Measurements from ENCODE around the gene GINS1. TPM values are rescaled to one million over a fixed set of nuclear protein-coding genes. Genes with fewer than 3 reads are reported as not detected.

Gene GINS1
- polyA plus RNA-seq, 1 experiment: 3.7 TPM

- POLR2A ChIA-PET: no interaction called here
- CTCF ChIA-PET: no interaction called here
Observed at GRCh38 chr20:25447671-25448070, 40.2 kb downstream of the GINS1 start.

DNA sequence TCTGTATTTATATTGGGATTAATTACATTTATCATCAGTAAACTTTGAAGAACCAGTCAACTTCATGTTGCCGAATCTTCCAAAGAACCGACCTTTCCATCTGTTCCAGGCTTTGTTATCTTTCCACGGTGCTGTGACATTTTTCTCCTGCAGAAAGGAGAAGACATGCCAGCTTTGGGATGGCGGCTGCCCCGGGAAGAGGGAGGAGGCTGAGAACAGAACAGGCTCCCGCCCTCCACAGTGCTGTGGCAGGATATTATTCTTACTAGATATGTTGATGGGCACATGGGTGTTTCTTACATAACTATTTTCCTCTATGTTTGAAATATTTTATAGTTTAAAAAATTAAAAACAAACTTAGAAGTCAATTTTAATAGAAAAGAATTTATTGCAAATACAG is 44.9 kb downstream of the GINS1 start:
- no peak overlapping the region for H3K27ac ChIP-seq (ENCODE audit: low read depth, low read length)
- no peaks in the 10 kb centered on the region for H3K27me3 ChIP-seq (ENCODE audit: control insufficient read depth, insufficient read depth, low read length)
- no peak overlapping the region for H3K4me3 ChIP-seq (ENCODE audit: low read depth, low read length)
- no peaks in the 10 kb centered on the region for H3K9me3 ChIP-seq (ENCODE audit: control insufficient read depth, insufficient read depth, low read length)
- DNase-seq (ENCODE audit: low read depth, low spot score): no peak
- ChIA-PET POLR2A (no interaction called here), CTCF (no interaction called here)
- TF ChIP-seq, protein P1, sequence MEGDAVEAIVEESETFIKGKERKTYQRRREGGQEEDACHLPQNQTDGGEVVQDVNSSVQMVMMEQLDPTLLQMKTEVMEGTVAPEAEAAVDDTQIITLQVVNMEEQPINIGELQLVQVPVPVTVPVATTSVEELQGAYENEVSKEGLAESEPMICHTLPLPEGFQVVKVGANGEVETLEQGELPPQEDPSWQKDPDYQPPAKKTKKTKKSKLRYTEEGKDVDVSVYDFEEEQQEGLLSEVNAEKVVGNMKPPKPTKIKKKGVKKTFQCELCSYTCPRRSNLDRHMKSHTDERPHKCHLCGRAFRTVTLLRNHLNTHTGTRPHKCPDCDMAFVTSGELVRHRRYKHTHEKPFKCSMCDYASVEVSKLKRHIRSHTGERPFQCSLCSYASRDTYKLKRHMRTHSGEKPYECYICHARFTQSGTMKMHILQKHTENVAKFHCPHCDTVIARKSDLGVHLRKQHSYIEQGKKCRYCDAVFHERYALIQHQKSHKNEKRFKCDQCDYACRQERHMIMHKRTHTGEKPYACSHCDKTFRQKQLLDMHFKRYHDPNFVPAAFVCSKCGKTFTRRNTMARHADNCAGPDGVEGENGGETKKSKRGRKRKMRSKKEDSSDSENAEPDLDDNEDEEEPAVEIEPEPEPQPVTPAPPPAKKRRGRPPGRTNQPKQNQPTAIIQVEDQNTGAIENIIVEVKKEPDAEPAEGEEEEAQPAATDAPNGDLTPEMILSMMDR (IDR thresholded peaks at IDR 0.05; ENCODE audit: low read depth, low read length): no peak

More at GRCh38 chr20:25447671-25448070, 40.2 kb downstream of the GINS1 start:
- no peak overlapping the region for H3K4me3 ChIP-seq (ENCODE audit: low read depth, low read length)
- TF ChIP-seq, protein P1 (IDR thresholded peaks at IDR 0.05; ENCODE audit: low read depth, low read length): no peak
- H3K9me3 ChIP-seq (ENCODE audit: control insufficient read depth, insufficient read depth, low read length): no peaks in the 10 kb centered on the region
- H3K27me3 ChIP-seq (ENCODE audit: control insufficient read depth, insufficient read depth, low read length): no peaks in the 10 kb centered on the region
- no peak for DNase-seq (ENCODE audit: low read depth, low spot score)
- no peak overlapping the region for H3K27ac ChIP-seq (ENCODE audit: low read depth, low read length)

DNA sequence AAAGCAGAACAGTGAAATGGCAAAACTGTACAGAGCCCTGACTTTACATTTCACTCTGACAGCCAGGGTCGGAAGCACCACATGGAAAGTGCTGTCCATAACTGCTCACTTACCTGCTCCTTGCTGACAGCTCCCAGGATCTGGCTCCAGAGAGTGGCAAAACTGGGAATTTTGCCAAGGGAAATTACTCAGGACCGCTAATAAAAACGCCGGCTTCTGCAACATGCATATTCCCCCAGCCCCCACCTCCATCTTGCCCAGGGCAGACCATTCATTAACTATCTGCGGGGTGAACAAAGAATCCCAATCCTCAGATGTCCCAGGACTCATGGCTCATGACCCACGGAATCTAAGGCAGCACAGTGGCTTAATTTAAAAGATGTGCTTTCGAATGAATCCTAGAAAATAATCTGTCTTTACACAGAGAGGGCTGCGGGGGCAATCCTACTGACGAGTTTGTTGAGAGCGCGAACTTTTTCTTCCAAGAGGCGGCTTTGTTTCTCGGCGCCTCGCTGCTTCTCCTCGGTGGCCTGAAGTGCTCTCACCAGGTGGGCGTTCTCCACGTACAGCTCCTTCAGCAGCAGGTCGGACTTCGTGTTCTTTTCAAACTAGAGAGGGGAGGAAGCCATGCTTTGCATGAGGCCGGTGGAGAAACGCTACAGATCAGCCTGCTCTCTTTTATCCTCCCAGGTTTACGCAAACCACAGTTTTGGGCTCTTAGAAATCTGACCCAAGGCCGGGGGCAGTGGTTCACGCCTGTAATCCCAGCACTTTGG is 45.8 kb downstream of the GINS1 start:
- no peaks in the 10 kb centered on the region for H3K27me3 ChIP-seq (ENCODE audit: control insufficient read depth, insufficient read depth, low read length)
- no peaks in the 10 kb centered on the region for H3K9me3 ChIP-seq (ENCODE audit: control insufficient read depth, insufficient read depth, low read length)
- no peak for DNase-seq (ENCODE audit: low read depth, low spot score)
- TF ChIP-seq, protein P1 (IDR thresholded peaks at IDR 0.05; ENCODE audit: low read depth, low read length): no peak
- no peak overlapping the region for H3K27ac ChIP-seq (ENCODE audit: low read depth, low read length)
- POLR2A ChIA-PET: no interaction called here
- no peak overlapping the region for H3K4me3 ChIP-seq (ENCODE audit: low read depth, low read length)
- CTCF ChIA-PET: no interaction called here

DNA sequence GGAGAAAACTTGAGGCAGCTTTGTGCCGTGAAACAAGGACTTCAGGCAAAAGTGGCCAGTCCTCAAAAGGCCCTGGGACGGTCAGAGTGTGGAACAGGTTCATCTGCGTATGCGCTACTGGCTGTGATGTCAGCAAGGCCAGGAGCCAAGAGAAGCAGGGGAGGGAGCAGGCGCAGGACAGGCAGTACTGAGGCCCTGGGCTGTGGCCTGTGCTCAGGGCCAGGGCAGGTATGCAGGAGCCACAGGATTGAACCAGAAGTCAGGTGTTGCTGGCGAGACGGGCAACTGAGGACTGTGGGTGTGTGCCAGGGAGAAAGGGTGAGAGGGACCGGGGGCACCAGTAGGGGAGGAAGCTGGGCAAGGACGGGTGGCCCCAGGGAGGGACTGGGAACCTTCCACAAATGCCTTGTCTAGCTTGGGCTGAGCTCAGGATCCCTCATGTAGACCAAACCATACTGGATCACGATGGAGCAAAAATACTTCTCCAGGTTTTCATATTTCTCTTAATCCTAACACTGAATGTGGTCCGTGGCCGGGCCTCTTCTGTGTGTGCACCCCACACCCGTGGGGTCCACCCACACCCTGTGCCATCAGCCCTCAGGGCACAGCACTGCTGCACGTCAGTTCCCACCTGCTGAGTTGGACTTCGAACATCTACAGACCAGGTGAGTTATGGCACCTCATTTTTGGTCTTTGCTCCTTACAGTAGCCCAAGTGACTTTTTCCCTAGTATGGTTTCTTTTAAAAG is 46.9 kb downstream of the GINS1 start:
- TF ChIP-seq, protein P1 (IDR thresholded peaks at IDR 0.05; ENCODE audit: low read depth, low read length): no peak
- no peak for DNase-seq (ENCODE audit: low read depth, low spot score)
- H3K27me3 ChIP-seq (ENCODE audit: control insufficient read depth, insufficient read depth, low read length): no peaks in the 10 kb centered on the region
- H3K4me3 ChIP-seq (ENCODE audit: low read depth, low read length): no peak overlapping the region
- ChIA-PET CTCF (no interaction called here), POLR2A (no interaction called here)
- H3K9me3 ChIP-seq (ENCODE audit: control insufficient read depth, insufficient read depth, low read length): no peaks in the 10 kb centered on the region
- H3K27ac ChIP-seq (ENCODE audit: low read depth, low read length): no peak overlapping the region
